Stimulated activated CD4-positive, alpha-beta T cell treated with anti-CD3 and anti-CD28 coated beads, Interleukin-4, amount 100 ng/mL, for 48 hours (primary cell): ENCODE data around the gene IGIP.

Source experiments
- DNase-seq, 2 donors: peaks; one replicate each; pipeline ENCODE4 v3.0.0-alpha.2; 2020; ENCODE audit warnings: low read depth in 2 of 2

The IGIP gene

GRCh38 chr5:140125637-140126036 lies at the start of gene IGIP:
IGIP (plus strand) TSS chr5:140125937; CDS start chr5:140128477, 2,540 bp downstream.
- DNase-seq, result no peak

DNA sequence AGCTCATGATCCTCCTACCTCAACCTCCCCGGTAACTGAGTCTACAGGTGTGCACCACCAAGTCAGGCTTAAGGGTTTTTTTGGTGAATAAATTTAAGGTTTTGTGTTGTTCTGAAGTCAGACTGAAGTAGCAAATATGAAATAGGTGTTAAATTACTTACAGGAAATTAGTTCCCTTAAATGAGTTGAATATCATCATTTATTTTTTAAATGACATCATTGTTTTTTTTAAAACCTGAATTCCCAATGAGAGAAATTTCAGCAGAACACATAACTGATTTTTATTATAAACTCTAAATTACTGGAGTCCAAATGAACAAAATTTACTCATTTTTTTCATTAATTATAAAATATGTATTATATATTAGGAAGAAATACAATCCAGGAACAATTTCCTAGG lies 49.6 kb upstream of the IGIP start:
- DNase-seq, result no peak

DNA sequence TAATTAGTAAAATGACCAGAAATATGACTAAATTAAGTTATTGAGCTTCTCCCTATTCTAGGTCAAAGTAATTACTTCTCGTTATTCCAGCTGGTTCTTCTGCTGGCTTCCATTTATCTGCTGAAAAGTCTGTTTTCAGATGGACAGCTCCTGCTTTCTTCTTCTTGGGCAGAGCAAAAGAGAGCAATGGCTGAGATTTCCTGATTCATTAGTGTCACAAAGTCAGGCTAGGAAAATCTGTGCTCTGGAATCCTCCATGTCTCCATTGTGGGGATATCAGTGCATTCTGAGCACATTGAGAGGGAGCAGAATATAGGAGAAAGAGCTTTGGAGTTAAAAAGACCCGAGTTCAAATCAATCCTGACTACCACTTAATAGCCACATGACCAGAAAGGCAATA lies 48.9 kb upstream of the IGIP start:
- DNase-seq, result no peak

DNA sequence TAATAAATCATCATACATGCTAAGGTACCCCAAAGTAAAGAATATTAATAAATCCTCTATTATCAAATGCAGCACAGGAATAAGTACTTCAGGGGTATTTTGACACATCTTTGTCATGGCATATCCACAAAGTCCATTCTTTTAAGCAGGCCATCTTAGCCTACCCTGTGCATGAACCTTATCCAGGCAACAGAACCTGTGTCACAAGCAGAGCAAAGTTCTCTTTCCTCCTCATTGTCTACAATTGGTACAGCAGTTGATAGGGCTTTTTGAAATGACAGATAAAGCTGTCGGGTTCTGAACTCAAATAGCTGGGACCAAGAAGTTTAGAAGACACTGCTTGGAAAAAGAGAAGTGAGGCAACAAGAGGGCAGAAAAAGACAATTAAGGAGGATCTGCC lies 42.6 kb upstream of the IGIP start:
- no peak for DNase-seq

DNA sequence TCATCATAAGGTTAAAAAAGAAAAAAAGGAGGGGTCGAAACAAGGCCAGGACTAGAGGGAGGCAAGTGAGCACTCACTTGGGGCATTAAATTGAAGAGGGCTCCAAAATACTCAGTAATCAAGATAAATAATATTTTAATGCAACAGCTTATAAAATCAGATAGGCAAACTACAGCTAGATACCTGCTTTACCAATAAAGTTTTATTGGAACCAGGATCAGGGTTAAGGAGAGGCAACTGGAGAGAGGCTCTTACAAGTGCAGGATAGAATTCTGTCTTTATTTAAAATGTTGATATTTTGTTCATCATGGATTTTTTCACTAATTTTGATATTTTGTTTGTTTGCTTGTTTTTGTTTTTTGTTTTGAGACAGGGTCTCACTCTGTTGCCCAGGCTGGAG lies 42.1 kb upstream of the IGIP start:
- no peak for DNase-seq

- no peak for DNase-seq
Measured at GRCh38 chr5:140084541-140084940, 41.2 kb upstream of the IGIP start.

DNA sequence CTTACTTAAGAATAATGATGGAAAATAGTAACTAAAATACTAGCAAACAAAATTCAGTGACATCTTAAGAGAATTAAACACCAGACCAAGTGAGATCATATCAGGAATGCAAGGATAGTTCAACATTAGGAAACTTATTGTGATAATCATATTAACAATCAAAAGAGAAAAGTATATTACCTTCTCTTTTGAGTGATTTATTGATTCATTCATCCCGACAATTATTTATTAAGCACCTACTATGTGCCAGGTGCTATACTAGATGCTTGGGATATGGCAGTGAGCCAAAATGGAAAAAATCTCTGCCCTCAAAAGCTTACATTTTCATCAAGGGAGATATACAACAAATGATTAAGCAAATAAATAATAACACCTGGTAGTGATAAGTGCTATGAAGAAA lies 35.5 kb upstream of the IGIP start:
- no peak for DNase-seq

GRCh38 chr5:140093179-140093578 lies 32.6 kb upstream of the IGIP start:
- DNase-seq, result no peak

GRCh38 chr5:140093866-140094265 lies 31.9 kb upstream of the IGIP start:
- DNase-seq, result no peak

GRCh38 chr5:140094889-140095288 lies 30.8 kb upstream of the IGIP start:
- DNase-seq, result no peak

DNA sequence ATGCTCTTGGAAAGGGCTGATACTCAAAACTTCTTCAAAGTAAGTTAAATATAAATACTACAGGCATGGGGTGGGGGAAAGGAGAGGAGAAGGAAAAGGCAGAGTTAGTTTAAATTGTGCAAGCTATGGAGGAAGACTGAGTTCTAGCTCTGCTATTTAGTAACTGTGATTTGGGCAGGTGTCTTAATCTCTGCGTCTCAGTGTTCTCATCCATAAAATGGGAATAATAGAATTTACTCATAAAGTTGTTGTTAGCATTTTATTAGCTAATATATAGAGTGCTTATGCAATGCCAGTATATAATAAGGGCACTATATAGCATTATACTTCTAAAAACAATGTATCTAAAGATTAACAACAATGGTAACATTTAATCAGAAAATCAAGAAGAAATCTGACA lies 24.6 kb upstream of the IGIP start:
- DNase-seq, result no peak

GRCh38 chr5:140103154-140103553 lies 22.6 kb upstream of the IGIP start:
- DNase-seq, result no peak

DNA sequence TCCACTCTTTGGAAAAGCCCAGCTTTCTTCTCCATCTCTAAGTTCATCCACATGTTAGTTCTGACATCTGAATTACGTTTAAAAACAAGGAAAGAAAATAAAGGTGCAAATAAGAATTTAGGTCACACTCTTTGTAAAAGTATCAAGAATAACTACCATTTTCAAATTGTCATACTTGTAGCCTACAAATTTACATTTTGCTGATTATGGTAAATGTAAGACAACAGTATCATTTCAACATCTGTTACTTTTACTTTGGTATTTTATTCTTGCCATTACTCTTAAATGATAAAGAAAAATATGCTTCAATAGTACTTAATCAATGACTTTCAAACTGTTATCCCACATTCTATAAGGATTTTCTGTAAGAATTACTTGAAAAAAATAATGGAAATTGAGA lies 21.6 kb upstream of the IGIP start:
- DNase-seq, result no peak

GRCh38 chr5:140106101-140106500 lies 19.6 kb upstream of the IGIP start:
- DNase-seq, result no peak

DNA sequence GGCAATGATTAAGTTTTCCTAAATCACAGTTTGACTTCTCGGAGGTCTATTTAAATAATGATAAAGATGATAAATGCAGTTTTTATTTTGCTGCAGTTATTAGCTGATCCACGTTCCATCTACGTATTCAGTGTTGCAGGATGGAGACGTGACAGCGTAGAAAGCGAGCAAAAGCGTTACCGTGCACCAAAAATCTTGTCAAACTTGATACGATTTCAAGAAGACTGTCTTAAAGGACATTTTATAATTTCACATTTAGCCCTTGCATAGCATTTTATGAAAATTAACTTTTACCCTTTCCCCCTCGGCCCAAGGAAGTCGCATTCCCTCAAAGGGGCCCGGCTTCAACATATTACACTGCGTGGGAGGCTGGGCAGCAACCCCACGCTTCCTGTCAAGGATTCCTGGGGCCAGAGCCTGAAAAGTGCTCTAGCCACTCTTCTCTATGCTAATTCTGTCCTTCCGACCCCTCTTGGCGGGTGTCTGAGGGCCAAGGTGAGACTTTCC lies 18.9 kb upstream of the IGIP start:
- DNase-seq, result no peak

- DNase-seq, result peak; percentile 89 to 92
Measured at GRCh38 chr5:140107312-140108092, 18.2 kb upstream of the IGIP start.

DNA sequence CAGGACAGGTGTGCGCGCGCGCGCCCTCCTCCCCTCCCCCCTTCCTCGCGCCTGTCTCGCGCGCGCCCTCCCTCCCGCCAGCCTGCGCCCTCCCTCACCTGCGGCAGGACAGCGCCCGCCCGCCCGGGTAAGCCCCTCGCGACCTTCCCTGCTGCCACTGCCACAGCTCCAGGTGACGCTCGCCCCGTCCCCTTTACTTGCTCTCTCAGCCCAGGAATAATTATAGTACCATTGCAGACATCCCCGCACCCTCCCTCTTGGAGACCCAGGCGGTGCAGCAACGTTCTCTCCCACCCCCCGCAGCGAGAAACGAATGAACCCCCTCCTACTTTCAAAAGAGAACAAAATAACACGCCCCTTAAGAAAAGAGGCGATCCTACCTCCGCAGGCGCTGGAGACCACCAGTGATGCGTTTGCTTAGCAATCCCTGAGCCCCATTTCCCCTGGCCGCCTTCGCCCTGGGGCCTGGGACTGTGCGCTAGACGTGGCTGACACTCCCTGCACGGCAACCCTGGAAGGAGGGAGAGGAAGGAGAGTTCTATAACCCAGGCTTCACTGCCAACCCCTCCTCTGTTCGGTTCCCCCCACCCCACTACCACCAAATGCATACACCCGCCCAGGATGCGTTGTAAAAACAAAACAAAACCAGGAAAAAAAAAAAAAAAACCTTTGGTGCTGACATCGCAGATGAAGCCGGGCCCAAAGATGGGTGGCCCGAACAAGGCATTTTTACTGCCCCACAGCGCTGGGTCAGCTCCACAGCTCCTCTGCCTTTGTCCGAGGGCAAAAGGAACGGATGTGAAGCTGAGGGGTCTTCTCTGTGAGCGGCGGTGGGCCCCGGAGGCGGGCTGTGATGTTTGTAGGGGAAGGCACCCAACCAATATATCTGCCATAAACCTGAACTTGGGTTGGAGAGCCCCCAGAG lies 17.4 kb upstream of the IGIP start:
- no peak for DNase-seq

DNA sequence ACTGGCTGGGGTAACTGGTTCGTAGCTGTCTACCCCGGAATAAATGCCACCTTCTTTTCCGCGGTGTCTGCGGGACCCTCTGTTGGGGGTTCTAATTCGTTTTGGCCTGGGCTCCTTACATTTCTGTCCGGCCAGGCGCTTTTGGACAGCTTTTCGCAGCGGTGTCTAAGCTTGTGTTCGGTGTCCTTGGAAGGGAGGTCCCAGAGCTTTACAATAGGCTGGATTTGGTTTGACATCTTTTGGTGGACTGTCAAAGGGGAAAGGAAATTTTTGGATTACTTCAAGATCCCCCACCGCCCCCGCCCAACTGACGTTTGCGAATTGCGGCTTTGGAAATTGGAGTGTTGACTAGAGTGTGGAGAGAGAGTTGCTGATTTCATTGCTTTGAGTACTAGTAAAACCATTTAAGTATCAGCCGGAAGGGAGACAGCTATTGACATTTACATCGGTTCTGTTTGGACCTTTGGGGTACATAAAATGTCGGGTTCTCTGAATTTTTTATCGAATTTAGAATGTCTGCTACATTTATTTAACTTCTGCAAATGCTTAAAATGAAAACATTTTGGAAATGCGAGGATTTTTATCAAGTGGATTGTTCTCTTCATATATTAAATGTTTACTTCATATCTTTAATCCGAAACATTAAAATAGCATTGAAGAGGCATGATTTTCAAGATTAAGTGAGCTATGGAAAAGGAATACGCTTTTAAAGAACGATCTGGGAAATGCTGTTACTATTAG lies 16.5 kb upstream of the IGIP start:
- no peak for DNase-seq

DNA sequence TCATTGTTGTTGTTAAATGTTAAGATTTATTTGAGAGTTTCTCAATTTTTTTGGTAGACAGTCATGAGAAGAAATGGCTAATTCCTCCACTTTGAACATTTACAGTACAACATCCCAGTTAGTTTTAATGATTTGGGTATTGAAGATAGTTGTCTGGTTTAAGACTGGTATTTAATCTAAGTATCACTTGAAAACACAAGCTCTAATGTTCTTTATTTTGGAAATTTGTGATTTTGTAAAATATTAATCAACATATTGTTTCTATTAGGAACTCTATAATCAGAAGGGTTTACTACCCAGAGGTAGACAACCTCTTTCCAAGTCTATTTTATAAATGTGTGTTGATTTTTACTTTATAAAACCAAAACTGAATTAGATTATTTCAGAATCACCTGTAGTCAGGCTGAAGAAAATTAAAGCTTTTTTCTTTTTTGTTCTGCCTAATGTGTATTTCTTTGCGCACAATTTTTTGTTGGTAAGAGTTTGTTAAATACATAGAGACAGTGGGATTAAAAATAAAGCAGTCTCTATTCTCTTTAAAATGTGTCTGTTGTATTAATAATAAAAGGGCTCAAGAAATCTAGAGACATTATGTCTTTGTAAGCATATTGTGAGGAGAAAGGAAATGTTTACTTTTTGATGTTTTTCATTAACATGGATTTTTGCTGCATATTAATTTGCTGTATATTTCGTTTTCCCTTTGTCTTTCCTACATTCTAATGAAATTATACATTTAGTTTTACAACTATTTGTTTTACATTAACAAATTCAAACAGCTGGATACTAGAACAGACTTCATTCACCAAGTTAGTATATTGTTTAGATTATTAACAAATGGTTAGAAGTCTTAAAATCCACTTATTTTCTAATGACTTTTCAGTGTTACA lies 15.7 kb upstream of the IGIP start:
- DNase-seq, result no peak

DNA sequence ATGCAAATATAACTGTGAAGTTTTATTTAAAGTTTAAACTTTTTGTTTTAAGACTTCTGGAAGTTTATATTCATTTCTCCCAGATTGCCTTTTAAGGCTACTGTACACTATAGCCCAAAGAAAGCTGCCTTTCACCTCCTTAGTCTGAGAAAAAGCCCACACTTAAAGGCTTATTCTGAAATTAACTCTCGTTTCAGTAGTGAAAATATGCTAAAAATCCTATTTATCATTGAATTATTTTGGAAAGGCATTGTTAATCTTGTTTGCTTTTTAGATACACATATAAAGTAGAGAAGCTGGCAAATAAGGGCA lies 15.1 kb upstream of the IGIP start:
- no peak for DNase-seq
